Measurements from ENCODE around the gene ZNF606. TPM values are rescaled to one million over a fixed set of nuclear protein-coding genes. Genes with fewer than 3 reads are reported as not detected.

The ZNF606 gene
- total and polyA plus RNA-seq, 10 of the 15 experiments (the other 5 are each of a cell fraction or from before 2014, with no cell fraction given), result 2.2 to 10.6 (median 7.6) TPM

- no peaks in the 10 kb centered on the region for H3K36me3 ChIP-seq (ENCODE audit: control insufficient read depth in 2 of 2, insufficient read depth in 2 of 2, low read length in 1 of 2)
- H3K9ac ChIP-seq (ENCODE audit: control insufficient read depth, insufficient read depth, low read length), result no peak overlapping the region
- POLR2A ChIA-PET, result no interaction called here
- FAIRE-seq, result no peak
- RAD21 ChIA-PET (ENCODE audit: unreplicated experiment), result no interaction called here
- no peaks in the 10 kb centered on the region for H4K20me1 ChIP-seq (ENCODE audit: control insufficient read depth, insufficient read depth)
- SMC1A ChIA-PET (ENCODE audit: uncharacterized antibody, unreplicated experiment), result no interaction called here
- intact Hi-C loops (cut with micrococcal nuclease; ENCODE audit: unreplicated experiment) (no loop called here), in situ Hi-C loops (cut with MboI) (no loop called here)
- ATAC-seq, result no peak
- CTCF ChIA-PET, result no interaction called here
- TF ChIP-seq RB1 (IDR thresholded peaks at IDR 0.05; ENCODE audit: borderline replicate concordance), result no peak
- TF ChIP-seq ZNF592 (IDR thresholded peaks at IDR 0.05), result no peak
- no peak for TF ChIP-seq GABPA (IDR thresholded peaks at IDR 0.05; ENCODE audit: low read depth)
- no peak for TF ChIP-seq ZNF217 (IDR thresholded peaks at IDR 0.05)
- H3K79me2 ChIP-seq (ENCODE audit: control insufficient read depth, insufficient read depth, low read length), result no peaks in the 10 kb centered on the region
- H3K4me3 ChIP-seq, result no peak overlapping the region
- no peak overlapping the region for H3K27ac ChIP-seq (ENCODE audit: control insufficient read depth, insufficient read depth)
- BruUV-seq (replicated peaks), result no TSS peak
- no peak for DNase-seq (ENCODE audit: low read depth, low spot score)
- no peak overlapping the region for H3K4me2 ChIP-seq (ENCODE audit: control insufficient read depth, insufficient read depth)
- H3K27me3 ChIP-seq (replicated peaks in 1 of 2; ENCODE audit: control insufficient read depth in 2 of 2, insufficient read depth in 2 of 2, low read length in 1 of 2), result no peaks in the 10 kb centered on the region
- no peaks in the 10 kb centered on the region for H3K4me1 ChIP-seq (ENCODE audit: control insufficient read depth, insufficient read depth, low read length)
- WGBS (ENCODE audit: insufficient coverage, insufficient replicate concordance, low lambda C conversion rate, missing lambda C conversion rate), result 41% methylated on average over 24 of the region's 24 CpGs
- H2AFZ ChIP-seq (ENCODE audit: control insufficient read depth, low read depth, low read length), result no peak overlapping the region
- peaks cover 4% of the 10 kb centered on the region; the same call in 2 of the 3 replicates for H3K9me3 ChIP-seq (replicated peaks; ENCODE audit: control insufficient read depth, insufficient read depth, low read length)
Measured at GRCh38 chr19:58045411-58046050, 42.9 kb upstream of the ZNF606 start.

All from GM12878 (cell line).